GM12878 (cell line): Measurements from ENCODE around the gene EPHA8.

Experiments used
- ATF7 ChIP-seq: fragments of 450-650 bp; IDR thresholded peaks from 2 replicates; pipeline ENCODE4 v1.6.1; 2016; ENCODE audit warnings: low read depth, mild to moderate bottlenecking
- CTCF ChIP-seq, 3 experiments: IDR thresholded peaks in 2 of 3; conservative IDR thresholded peaks in 1 of 3; 2 replicates each; pipeline ENCODE4 v1.5.1; 2011; ENCODE audit warnings: low read depth in 3 of 3, low read length in 3 of 3, mild to moderate bottlenecking in 3 of 3, control low read depth in 2 of 3, moderate library complexity in 2 of 3, inconsistent platforms in 1 of 3, mixed read lengths in 1 of 3; ENCODE audit not compliant: control insufficient read depth in 2 of 3, insufficient read depth in 1 of 3; ENCODE audit errors: extremely low read depth in 1 of 3
- E2F4 ChIP-seq: IDR thresholded peaks from 2 replicates; pipeline ENCODE4 v1.6.1; 2012; ENCODE audit warnings: low read depth, low read length, improper control_type of control experiment
- EZH2 ChIP-seq: IDR thresholded peaks from 2 replicates; pipeline ENCODE4 v1.6.1; 2012; ENCODE audit warnings: low read depth, mild to moderate bottlenecking, control low read depth, inconsistent platforms, low read length, borderline replicate concordance; ENCODE audit not compliant: control insufficient read depth
- GATAD2B ChIP-seq: fragments of 450-650 bp; conservative IDR thresholded peaks from 2 replicates; pipeline ENCODE4 v1.6.1; 2017; ENCODE audit warnings: low read depth, mild to moderate bottlenecking, moderate library complexity
- MAX ChIP-seq: IDR thresholded peaks from 2 replicates; pipeline ENCODE4 v1.6.1; 2012; ENCODE audit warnings: low read depth, low read length, improper control_type of control experiment
- POLR2AphosphoS5 ChIP-seq: IDR thresholded peaks from 2 replicates; pipeline ENCODE4 v1.6.1; 2011; ENCODE audit warnings: mild to moderate bottlenecking, low read length, inconsistent platforms
- TCF12 ChIP-seq: IDR thresholded peaks from 2 replicates; pipeline ENCODE4 v1.6.1; 2011; ENCODE audit warnings: low read depth, mild to moderate bottlenecking, low read length
- TCF3 ChIP-seq: IDR thresholded peaks from 2 replicates; pipeline ENCODE4 v1.6.1; 2012; ENCODE audit warnings: low read depth, mild to moderate bottlenecking, low read length, borderline replicate concordance; ENCODE audit not compliant: insufficient read depth
- USF2 ChIP-seq: IDR thresholded peaks from 2 replicates; pipeline ENCODE4 v1.6.1; 2011; ENCODE audit warnings: low read depth, low read length, improper control_type of control experiment, borderline replicate concordance
- YY1 ChIP-seq: IDR thresholded peaks from 2 replicates; pipeline ENCODE4 v1.6.1; 2011; ENCODE audit warnings: low read depth, mild to moderate bottlenecking, low read length

GRCh38 chr1:22555371-22555656 is 8.0 kb upstream of the EPHA8 start:
- TF ChIP-seq CTCF (IDR thresholded peaks at IDR 0.05 in 2 of 3, conservative IDR thresholded peaks at IDR 0.05 in 1 of 3; ENCODE audit: control insufficient read depth in 2 of 3, extremely low read depth in 1 of 3, insufficient read depth in 1 of 3, low read depth in 3 of 3, low read length in 3 of 3) (no peak), TCF3 (no peak), ATF7 (no peak), GATAD2B (no peak), E2F4 (no peak), MAX (no peak), TCF12 (no peak), EZH2 (no peak), YY1 (no peak), USF2 (no peak), POLR2AphosphoS5 (no peak)
